Ovary (tissue), 9 donors: ENCODE data around the gene ARHGAP9. TPM values are rescaled to one million over a fixed set of nuclear protein-coding genes. Genes with fewer than 3 reads are reported as not detected.

Source experiments
- DNase-seq, 5 donors: peaks; one replicate each; pipeline ENCODE4 v3.0.0-alpha.2; 2019 to 2020
- H3K27ac ChIP-seq, 2 donors: fragments of 200-600 bp; one replicate each; pipeline versions ENCODE4 v1.5.1 to v1.8.0; 2019 to 2022
- H3K27me3 ChIP-seq: fragments of 200-600 bp; one replicate; pipeline ENCODE4 v1.8.0; 2022
- H3K36me3 ChIP-seq: fragments of 200-600 bp; sonication (generic); one replicate; pipeline ENCODE4 v1.5.1; 2019
- H3K4me1 ChIP-seq: one replicate; pipeline ENCODE4 v1.8.1; 2013; ENCODE audit warnings: mild to moderate bottlenecking, moderate library complexity; ENCODE audit not compliant: insufficient read depth
- H3K4me3 ChIP-seq: fragments of 200-600 bp; sonication (generic); one replicate; pipeline ENCODE4 v1.5.1; 2017
- H3K9me3 ChIP-seq, 2 donors: fragments of 200-600 bp in 1 of 2; sonication (generic) in 1 of 2; one replicate each; pipeline versions ENCODE4 v1.5.1 to v1.8.1; 2013 to 2019; ENCODE audit warnings: mild to moderate bottlenecking in 1 of 2, moderate library complexity in 1 of 2
- EP300 ChIP-seq: sonication (generic); formaldehyde crosslinking; IDR thresholded peaks from one replicate; pipeline ENCODE4 v1.6.1; 2017; ENCODE audit warnings: antibody characterized with exemption
- POLR2A ChIP-seq: fragments of 450-650 bp; IDR thresholded peaks from one replicate; pipeline ENCODE4 v1.6.1; 2017; ENCODE audit warnings: antibody characterized with exemption, mild to moderate bottlenecking, moderate library complexity
- WGBS, 3 donors: extraction: QIAGEN DNeasy Blood & Tissue Kit in 1 of 3; methylation state at CpG; one replicate each; pipeline versions ENCODE4 v1.1.5 to v1.1.7; 2013 to 2017; 5-methylcytosine and 5-hydroxymethylcytosine counted together
- intact Hi-C, 4 donors: fragments of 100-400 bp; cut with DNase I; formaldehyde crosslinking; loops; one replicate each; pipeline versions ENCODE4 v1.11.0 to v1.15.1; 2022 to 2023
- polyA plus RNA-seq, 2 donors: library from polyadenylated mRNA; stranded (reverse); fragments of 200-250 nt in 1 of 2; fragments of 350-450 nt in 1 of 2; fragmentation: Illumina TruSeq in 1 of 2; extraction: RNeasy Lipid Tissue Mini Kit (QIAGEN cat#74804) in 1 of 2; gene quantifications; one replicate each; pipeline ENCODE4 v1.2.3, GENCODE V29; 2013 to 2014
- total RNA-seq, 7 donors: library from RNA; depleted of rRNA in 2 of 7; stranded (reverse); fragments of >200 nt in 2 of 7; fragmentation: NEBNext Ultra II Directional in 3 of 7; extraction: Animal tissue kit (Norgen Biotek cat#: 25700) in 3 of 7; gene quantifications; one replicate each; pipeline versions ENCODE4 v1.1.0 to v1.2.4, GENCODE V29; 2016 to 2023
- TF ChIP-seq, protein P1 (sequence below), 3 donors: fragments of 450-650 bp in 2 of 3; fragments of 200-600 bp in 1 of 3; IDR thresholded peaks; one replicate each; pipeline versions ENCODE4 v1.5.1 to v1.8.0; 2016 to 2022; ENCODE audit warnings: antibody characterized with exemption in 3 of 3, mild to moderate bottlenecking in 1 of 3
- donor health status: DM: no; HTN: no; CAD: no; lungs with moderate emphysema.
- donor health status: DM: no; HTN: no; CAD: no.
- donor health status: Bipolar disorder and iron deficiency.
- donor health status: DM: yes; HTN: yes; CAD: no.
- donor health status: DM: no; HTN: no; CAD: no.
- donor health status: DM: yes; HTN: yes; CAD: no.

Gene ARHGAP9
- total and polyA plus RNA-seq, 9 donors: 2.6 to 9.5 (median 4.2) TPM

DNA sequence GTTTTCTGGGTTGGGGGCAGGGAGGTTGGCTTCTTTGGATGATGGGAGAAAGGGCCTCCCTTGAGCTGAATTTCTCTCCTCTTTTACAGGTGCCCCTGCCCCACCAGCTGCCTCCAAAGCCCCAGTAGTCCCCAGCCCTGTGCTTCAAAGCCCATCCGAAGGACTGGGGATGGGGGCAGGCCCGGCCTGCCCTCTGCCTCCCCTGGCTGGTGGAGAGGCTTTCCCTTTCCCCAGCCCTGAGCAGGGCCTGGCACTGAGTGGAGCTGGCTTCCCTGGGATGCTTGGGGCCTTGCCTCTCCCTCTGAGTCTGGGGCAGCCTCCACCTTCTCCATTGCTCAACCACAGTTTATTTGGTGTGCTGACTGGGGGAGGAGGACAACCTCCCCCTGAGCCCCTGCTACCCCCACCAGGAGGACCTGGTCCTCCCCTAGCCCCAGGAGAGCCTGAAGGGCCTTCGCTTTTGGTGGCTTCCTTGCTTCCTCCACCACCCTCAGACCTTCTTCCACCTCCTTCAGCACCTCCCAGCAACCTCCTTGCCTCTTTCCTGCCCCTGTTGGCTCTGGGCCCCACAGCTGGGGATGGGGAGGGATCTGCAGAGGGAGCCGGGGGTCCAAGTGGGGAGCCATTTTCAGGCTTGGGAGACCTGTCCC lies 46.9 kb upstream of the ARHGAP9 start:
- no peak for DNase-seq
- TF ChIP-seq EP300 (no peak), POLR2A (no peak)
- TF ChIP-seq, protein P1, sequence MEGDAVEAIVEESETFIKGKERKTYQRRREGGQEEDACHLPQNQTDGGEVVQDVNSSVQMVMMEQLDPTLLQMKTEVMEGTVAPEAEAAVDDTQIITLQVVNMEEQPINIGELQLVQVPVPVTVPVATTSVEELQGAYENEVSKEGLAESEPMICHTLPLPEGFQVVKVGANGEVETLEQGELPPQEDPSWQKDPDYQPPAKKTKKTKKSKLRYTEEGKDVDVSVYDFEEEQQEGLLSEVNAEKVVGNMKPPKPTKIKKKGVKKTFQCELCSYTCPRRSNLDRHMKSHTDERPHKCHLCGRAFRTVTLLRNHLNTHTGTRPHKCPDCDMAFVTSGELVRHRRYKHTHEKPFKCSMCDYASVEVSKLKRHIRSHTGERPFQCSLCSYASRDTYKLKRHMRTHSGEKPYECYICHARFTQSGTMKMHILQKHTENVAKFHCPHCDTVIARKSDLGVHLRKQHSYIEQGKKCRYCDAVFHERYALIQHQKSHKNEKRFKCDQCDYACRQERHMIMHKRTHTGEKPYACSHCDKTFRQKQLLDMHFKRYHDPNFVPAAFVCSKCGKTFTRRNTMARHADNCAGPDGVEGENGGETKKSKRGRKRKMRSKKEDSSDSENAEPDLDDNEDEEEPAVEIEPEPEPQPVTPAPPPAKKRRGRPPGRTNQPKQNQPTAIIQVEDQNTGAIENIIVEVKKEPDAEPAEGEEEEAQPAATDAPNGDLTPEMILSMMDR (IDR thresholded peaks at IDR 0.05): no peak
- intact Hi-C loops: no loop called here
- Histone ChIP-seq H3K9me3 (no peaks in the 10 kb centered on the region), H3K27ac (no peak overlapping the region), H3K4me1 (peaks cover 9% of the 10 kb centered on the region), H3K4me3 (no peak overlapping the region), H3K36me3 (no peaks in the 10 kb centered on the region), H3K27me3 (no peaks in the 10 kb centered on the region)
- 63 to 75% (median 68%) methylated on average over 4 of the region's 4 CpGs for WGBS, 3 donors

DNA sequence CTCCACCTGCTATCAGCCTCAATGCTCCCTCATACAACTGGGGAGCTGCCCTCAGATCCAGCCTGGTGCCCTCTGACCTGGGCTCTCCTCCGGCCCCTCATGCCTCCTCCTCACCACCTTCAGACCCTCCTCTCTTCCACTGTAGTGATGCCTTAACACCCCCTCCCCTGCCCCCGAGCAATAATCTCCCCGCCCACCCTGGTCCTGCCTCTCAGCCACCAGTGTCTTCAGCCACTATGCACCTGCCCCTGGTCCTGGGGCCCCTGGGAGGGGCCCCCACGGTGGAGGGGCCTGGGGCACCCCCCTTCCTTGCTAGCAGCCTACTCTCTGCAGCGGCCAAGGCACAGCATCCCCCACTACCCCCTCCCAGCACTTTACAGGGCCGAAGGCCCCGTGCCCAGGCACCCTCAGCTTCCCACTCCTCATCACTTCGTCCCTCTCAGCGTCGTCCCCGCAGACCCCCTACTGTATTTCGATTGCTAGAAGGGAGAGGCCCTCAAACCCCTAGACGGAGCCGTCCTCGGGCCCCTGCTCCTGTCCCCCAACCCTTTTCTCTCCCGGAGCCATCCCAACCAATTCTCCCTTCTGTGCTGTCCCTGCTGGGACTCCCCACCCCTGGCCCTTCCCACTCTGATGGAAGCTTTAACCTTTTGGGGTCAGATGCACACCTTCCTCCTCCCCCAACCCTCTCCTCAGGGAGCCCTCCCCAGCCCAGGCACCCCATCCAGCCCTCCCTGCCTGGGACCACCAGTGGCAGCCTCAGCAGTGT lies 46.1 kb upstream of the ARHGAP9 start:
- peak in 2 of 5 donors; percentile 31 to 37 for DNase-seq
- H3K9me3 ChIP-seq: no peaks in the 10 kb centered on the region
- H3K4me1 ChIP-seq: peaks cover 14% of the 10 kb centered on the region
- WGBS, 3 donors: 79 to 80% (median 79%) methylated on average over 16 of the region's 16 CpGs
- H3K36me3 ChIP-seq: no peaks in the 10 kb centered on the region
- H3K27ac ChIP-seq: no peak overlapping the region
- intact Hi-C loops: no loop called here
- TF ChIP-seq, protein P1 (IDR thresholded peaks at IDR 0.05): no peak
- no peak for TF ChIP-seq POLR2A
- no peak for TF ChIP-seq EP300
- no peak overlapping the region for H3K4me3 ChIP-seq
- no peaks in the 10 kb centered on the region for H3K27me3 ChIP-seq

DNA sequence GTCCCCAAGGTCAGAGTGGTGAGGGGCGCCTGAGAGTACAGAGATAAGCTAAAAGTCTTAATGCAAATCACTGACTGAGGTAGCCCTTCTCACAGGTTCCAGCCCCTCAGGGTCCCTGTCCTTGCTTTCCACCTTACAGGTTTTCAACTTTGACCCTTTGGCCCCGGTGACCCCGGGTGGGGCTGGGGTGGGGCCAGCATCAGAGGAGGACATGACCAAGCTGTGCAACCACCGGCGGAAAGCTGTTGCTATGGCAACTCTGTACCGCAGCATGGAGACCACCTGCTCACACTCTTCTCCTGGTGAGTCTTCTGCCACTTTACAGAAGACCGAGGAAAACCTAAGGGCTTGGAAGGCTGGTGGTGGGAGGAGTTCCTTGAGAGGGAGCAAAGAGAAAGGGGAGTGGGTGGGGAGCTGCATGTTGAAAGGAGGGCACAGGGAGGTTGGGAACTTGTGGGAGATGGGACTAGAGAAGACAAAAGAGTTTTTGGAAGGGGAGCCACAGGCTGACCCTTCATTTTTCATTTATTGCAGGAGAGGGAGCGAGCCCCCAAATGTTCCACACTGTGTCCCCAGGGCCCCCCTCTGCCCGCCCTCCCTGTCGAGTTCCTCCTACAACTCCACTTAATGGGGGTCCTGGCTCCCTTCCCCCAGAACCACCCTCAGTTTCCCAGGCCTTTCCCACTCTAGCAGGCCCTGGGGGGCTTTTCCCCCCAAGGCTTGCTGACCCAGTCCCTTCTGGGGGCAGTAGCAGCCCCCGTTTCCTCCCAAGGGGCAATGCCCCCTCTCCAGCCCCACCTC lies 45.3 kb upstream of the ARHGAP9 start:
- H3K27ac ChIP-seq: peak overlapping the region in 1 of 2 donors; percentile 10
- no peaks in the 10 kb centered on the region for H3K36me3 ChIP-seq

More for the DNA sequence above, 45.3 kb upstream of the ARHGAP9 start:
- TF ChIP-seq EP300 (no peak), POLR2A (no peak)
- TF ChIP-seq, protein P1 (IDR thresholded peaks at IDR 0.05): no peak
- intact Hi-C loops: loop anchor here in 1 of 4 donors (5.0 kb wide), 1 partner anchor 87 kb away; the partner anchor contains the start of gene ARHGEF25
- H3K4me1 ChIP-seq: peaks cover 14% of the 10 kb centered on the region
- DNase-seq: peak in 3 of 5 donors; percentile 51 to 64 (median 57)
- 49 to 55% (median 50%) methylated on average over 11 of the region's 11 CpGs for WGBS, 3 donors
- H3K9me3 ChIP-seq: no peaks in the 10 kb centered on the region
- H3K4me3 ChIP-seq: no peak overlapping the region
- H3K27me3 ChIP-seq: no peaks in the 10 kb centered on the region
